IMR-90 (cell line): ENCODE measurements around the gene SPECC1L. TPM values are rescaled to one million over a fixed set of nuclear protein-coding genes. Genes with fewer than 3 reads are reported as not detected.

Experiments used
- ATAC-seq: fragments of 200-7000 bp; cut with Tn5 transposase; 2 replicates; pipeline ENCODE4 v1.9.1; 2020; ENCODE audit warnings: low read depth, mild to moderate bottlenecking, moderate library complexity
- BruUV-seq: library from RNA; stranded (reverse); fragments of 400-500 nt; replicated peaks from 2 replicates; lab custom pipeline; 2021; lab: Mats Ljungman, UMichigan
- CTCF ChIA-PET: fragments of 300-600 bp; formaldehyde crosslinking; extraction: SDS; loops from one replicate; lab custom pipeline; 2021; ENCODE audit warnings: antibody characterized with exemption; lab: Yijun Ruan, JAX
- POLR2A ChIA-PET: fragments of 300-600 bp; sonication (Branson Sonifier 250); formaldehyde crosslinking; loops from one replicate; lab custom pipeline; 2022; ENCODE audit warnings: antibody characterized with exemption; ENCODE audit not compliant: unreplicated experiment; lab: Charles Lee
- DNase-seq: peaks from one replicate; pipeline ENCODE4 v3.0.0; 2013
- H2AFZ ChIP-seq: replicated peaks from 2 replicates; pipeline ENCODE3; 2013; ENCODE audit warnings: low read length, mild to moderate bottlenecking; ENCODE audit not compliant: poor library complexity
- H2AK5ac ChIP-seq: 2 replicates; pipeline ENCODE4 v1.6.1; 2013; ENCODE audit warnings: low read depth, low read length, inconsistent platforms
- H2AK9ac ChIP-seq: replicated peaks from 2 replicates; pipeline ENCODE3; 2013; ENCODE audit warnings: mild to moderate bottlenecking, low read depth, low read length, moderate library complexity; ENCODE audit not compliant: poor library complexity
- H2BK120ac ChIP-seq: 2 replicates; pipeline ENCODE4 v1.6.1; 2013; ENCODE audit warnings: low read depth, low read length, inconsistent platforms
- H2BK15ac ChIP-seq: 3 replicates; pipeline ENCODE4 v1.6.1; 2013; ENCODE audit warnings: low read depth, low read length, inconsistent platforms
- H2BK20ac ChIP-seq: 2 replicates; pipeline ENCODE4 v1.6.1; 2013; ENCODE audit warnings: low read depth, mild to moderate bottlenecking, inconsistent platforms, low read length, moderate library complexity
- H2BK5ac ChIP-seq: 2 replicates; pipeline ENCODE4 v1.6.1; 2013; ENCODE audit warnings: mild to moderate bottlenecking, low read depth, low read length, inconsistent platforms; ENCODE audit not compliant: poor library complexity, severe bottlenecking
- H3K14ac ChIP-seq: replicated peaks from 2 replicates; pipeline ENCODE4 v1.6.1; 2013; ENCODE audit warnings: low read depth, low read length, inconsistent platforms
- H3K18ac ChIP-seq: 2 replicates; pipeline ENCODE4 v1.6.1; 2013; ENCODE audit warnings: low read depth, low read length, control low read depth
- H3K23ac ChIP-seq: 2 replicates; pipeline ENCODE4 v1.6.1; 2013; ENCODE audit warnings: low read depth, low read length, inconsistent platforms
- H3K27ac ChIP-seq: 2 replicates; pipeline ENCODE4 v1.5.1; 2013; ENCODE audit warnings: mild to moderate bottlenecking, control low read depth, low read length; ENCODE audit not compliant: insufficient read depth
- H3K27me3 ChIP-seq: 2 replicates; pipeline ENCODE4 v1.6.1; 2013; ENCODE audit warnings: low read length; ENCODE audit not compliant: control insufficient read depth, insufficient read depth
- H3K36me3 ChIP-seq: 2 replicates; pipeline ENCODE4 v1.6.1; 2013; ENCODE audit warnings: low read length, mixed read lengths; ENCODE audit not compliant: control insufficient read depth, insufficient read depth
- H3K4ac ChIP-seq: 2 replicates; pipeline ENCODE4 v1.6.1; 2013; ENCODE audit warnings: low read depth, low read length, inconsistent platforms
- H3K4me1 ChIP-seq: 2 replicates; pipeline ENCODE4 v1.6.1; 2013; ENCODE audit warnings: low read length, mixed read lengths; ENCODE audit not compliant: control insufficient read depth, insufficient read depth
- H3K4me2 ChIP-seq: 2 replicates; pipeline ENCODE4 v1.6.1; 2013; ENCODE audit warnings: low read depth, mild to moderate bottlenecking, control low read depth, low read length, moderate library complexity
- H3K4me3 ChIP-seq: 2 replicates; pipeline ENCODE4 v1.5.1; 2013; ENCODE audit warnings: low read depth, mild to moderate bottlenecking, control low read depth, low read length, moderate library complexity; ENCODE audit not compliant: insufficient read depth
- H3K56ac ChIP-seq: 2 replicates; pipeline ENCODE4 v1.6.1; 2013; ENCODE audit warnings: low read length, inconsistent platforms; ENCODE audit not compliant: insufficient read depth; ENCODE audit errors: extremely low read depth
- H3K79me1 ChIP-seq, 2 experiments: 2 replicates each; pipeline ENCODE4 v1.6.1; 2013; ENCODE audit warnings: low read length in 2 of 2, inconsistent platforms in 1 of 2, low read depth in 1 of 2
- H3K9ac ChIP-seq: 2 replicates; pipeline ENCODE4 v1.6.1; 2013; ENCODE audit warnings: low read depth, low read length, control low read depth
- H3K9me1 ChIP-seq: 2 replicates; pipeline ENCODE4 v1.6.1; 2013; ENCODE audit warnings: low read length, inconsistent platforms; ENCODE audit not compliant: insufficient read depth
- H3K9me3 ChIP-seq: 2 replicates; pipeline ENCODE4 v1.6.1; 2013; ENCODE audit warnings: low read length; ENCODE audit not compliant: control insufficient read depth, insufficient read depth
- H4K20me1 ChIP-seq: 2 replicates; pipeline ENCODE4 v1.6.1; 2013; ENCODE audit warnings: low read length, inconsistent platforms; ENCODE audit not compliant: insufficient read depth
- H4K5ac ChIP-seq: 2 replicates; pipeline ENCODE4 v1.6.1; 2013; ENCODE audit warnings: mild to moderate bottlenecking, low read depth, low read length, control low read depth
- H4K8ac ChIP-seq, 2 experiments: 2 replicates each; pipeline ENCODE4 v1.6.1; 2013; ENCODE audit warnings: low read depth in 2 of 2, low read length in 2 of 2, control low read depth in 1 of 2, inconsistent platforms in 1 of 2
- H4K91ac ChIP-seq: 2 replicates; pipeline ENCODE4 v1.6.1; 2013; ENCODE audit warnings: low read depth, low read length, inconsistent platforms; ENCODE audit not compliant: insufficient read depth
- CEBPB ChIP-seq: IDR thresholded peaks from 2 replicates; pipeline ENCODE4 v1.6.1; 2012; ENCODE audit warnings: low read depth, low read length, improper control_type of control experiment
- FOS ChIP-seq: fragments of 150-350 bp; IDR thresholded peaks from 2 replicates; pipeline ENCODE4 v1.6.1; 2016; ENCODE audit warnings: low read depth, low read length
- MAZ ChIP-seq: IDR thresholded peaks from 2 replicates; pipeline ENCODE4 v1.6.1; 2012; ENCODE audit warnings: low read depth, mild to moderate bottlenecking, low read length, improper control_type of control experiment, moderate library complexity, borderline replicate concordance
- NFE2L2 ChIP-seq: fragments of 150-350 bp; IDR thresholded peaks from 2 replicates; pipeline ENCODE4 v1.6.1; 2016; ENCODE audit warnings: low read depth, mild to moderate bottlenecking, low read length
- POLR2A ChIP-seq: IDR thresholded peaks from 2 replicates; pipeline ENCODE4 v1.6.1; 2012; ENCODE audit warnings: mild to moderate bottlenecking, low read depth, low read length
- SMC3 ChIP-seq: fragments of 150-350 bp; IDR thresholded peaks from 2 replicates; pipeline ENCODE4 v1.6.1; 2016; ENCODE audit warnings: low read depth, mild to moderate bottlenecking, antibody characterized with exemption, low read length, moderate library complexity
- WGBS, 2 experiments: methylation state at CpG; one replicate each; pipeline versions ENCODE4 v1.1.5 to v1.1.7; 2013; ENCODE audit warnings: missing lambda C conversion rate in 2 of 2; ENCODE audit not compliant: insufficient read length in 1 of 2; ENCODE audit errors: extremely low coverage in 2 of 2; 5-methylcytosine and 5-hydroxymethylcytosine counted together
- dilution Hi-C: fragments of 300-500 bp; cut with HindIII; formaldehyde crosslinking; loops from one replicate; pipeline ENCODE4 v1.14.3; 2018; ENCODE audit warnings: low sequenced_read_pairs; ENCODE audit not compliant: unreplicated experiment
- in situ Hi-C: fragments of 300-500 bp; cut with MboI; formaldehyde crosslinking; loops from 3 replicates; pipeline ENCODE4 v1.14.3; 2019; ENCODE audit warnings: low sequenced_read_pairs, inconsistent platforms, mixed read lengths
- intact Hi-C: fragments of 100-400 bp; cut with micrococcal nuclease; formaldehyde crosslinking; loops from 2 replicates; pipeline ENCODE4 v1.10.0; 2022
- polyA plus RNA-seq, 3 experiments: library from polyadenylated mRNA; depleted of rRNA; stranded (reverse); fragments of >200 nt; gene quantifications; 2 replicates each; pipeline ENCODE4 v1.2.3, GENCODE V29; 2012; ENCODE audit warnings: low replicate concordance in 1 of 3
- total RNA-seq: library from RNA; depleted of rRNA; stranded (reverse); fragments of >200 nt; gene quantifications from 2 replicates; pipeline ENCODE4 v1.2.3, GENCODE V29; 2012
- TF ChIP-seq, protein P1 (sequence below): conservative IDR thresholded peaks from 2 replicates; pipeline ENCODE4 v1.5.1; 2012; ENCODE audit warnings: mild to moderate bottlenecking, low read depth, low read length, improper control_type of control experiment
- TF ChIP-seq, protein P2 (sequence below): fragments of 150-350 bp; IDR thresholded peaks from 2 replicates; pipeline ENCODE4 v1.6.1; 2017; ENCODE audit warnings: mild to moderate bottlenecking, antibody characterized with exemption, low read length, low read depth

Gene SPECC1L
- total and polyA plus RNA-seq, 2 of the 4 experiments (the other 2 are of a cell fraction), result 18.7 to 44.1 TPM

DNA sequence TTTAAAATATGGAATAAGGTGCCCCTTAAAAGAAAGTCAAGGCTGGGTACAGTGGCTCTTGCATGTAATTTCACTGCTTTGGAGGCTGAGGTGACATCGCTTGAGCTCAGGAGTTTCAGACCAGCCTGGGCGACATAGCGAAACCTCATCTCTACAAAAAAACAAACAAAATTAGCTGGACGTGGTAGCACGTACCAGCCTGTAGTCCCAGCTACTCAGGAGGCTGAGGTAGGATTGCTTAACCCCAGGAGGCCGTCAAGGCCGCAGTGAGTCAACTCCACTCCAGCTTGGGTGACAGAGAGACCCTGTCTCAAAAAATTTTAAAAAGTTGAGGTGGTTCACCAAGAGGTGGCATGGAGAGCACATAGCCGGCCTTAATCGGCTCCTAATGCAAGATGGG is 139.1 kb downstream of the SPECC1L start:
- 90% methylated on average over 7 of the region's 9 CpGs; no CpG with 5 or more reads in 1 of the 2 experiments for WGBS, 2 experiments
- H2AK9ac ChIP-seq, result peak overlapping the region; percentile 62
- no peak overlapping the region for H2BK20ac ChIP-seq
- dilution Hi-C loops, result no loop called here
- peaks cover 17% of the 10 kb centered on the region; the same call in 1 of the 2 replicates for H3K36me3 ChIP-seq
- no TSS peak for BruUV-seq
- no peak overlapping the region for H3K56ac ChIP-seq
- H3K27me3 ChIP-seq, result no peaks in the 10 kb centered on the region
- no peak overlapping the region for H2BK120ac ChIP-seq
- H3K23ac ChIP-seq, result peak overlapping the region; percentile 2; the same call in 1 of the 2 replicates
- 0 out of 2 replicates have a peak overlapping the region, but pooled peaks have one; percentile 26 for H3K4ac ChIP-seq
- peaks cover 27% of the 10 kb centered on the region for H3K4me1 ChIP-seq
- in situ Hi-C loops, result no loop called here
- H3K14ac ChIP-seq, result 0 out of 2 replicates have a peak overlapping the region, but pooled peaks have one; percentile 10
- H3K79me1 ChIP-seq, result peaks cover 47 to 77% of the 10 kb centered on the region in 2 experiments
- H3K9ac ChIP-seq, result no peak overlapping the region
- peaks cover 22% of the 10 kb centered on the region for H4K20me1 ChIP-seq
- no peak overlapping the region for H2AFZ ChIP-seq
- no peaks in the 10 kb centered on the region for H3K9me3 ChIP-seq
- H3K4me3 ChIP-seq, result no peak overlapping the region
- H4K8ac ChIP-seq, result no peak overlapping the region
- H2AK5ac ChIP-seq, result no peak overlapping the region
- no peak overlapping the region for H3K4me2 ChIP-seq
- POLR2A ChIA-PET, result no interaction called here
- DNase-seq (no peak), ATAC-seq (no peak; the same call in 1 of the 2 replicates)
- intact Hi-C loops, result no loop called here
- no peak overlapping the region for H2BK5ac ChIP-seq
- no peak overlapping the region for H2BK15ac ChIP-seq
- no peak overlapping the region for H3K18ac ChIP-seq
- H3K9me1 ChIP-seq, result peaks cover 44% of the 10 kb centered on the region
- no peak overlapping the region for H4K91ac ChIP-seq
- no peak for TF ChIP-seq NFE2L2
- TF ChIP-seq CEBPB, result peak; percentile 57
- TF ChIP-seq, protein P1, sequence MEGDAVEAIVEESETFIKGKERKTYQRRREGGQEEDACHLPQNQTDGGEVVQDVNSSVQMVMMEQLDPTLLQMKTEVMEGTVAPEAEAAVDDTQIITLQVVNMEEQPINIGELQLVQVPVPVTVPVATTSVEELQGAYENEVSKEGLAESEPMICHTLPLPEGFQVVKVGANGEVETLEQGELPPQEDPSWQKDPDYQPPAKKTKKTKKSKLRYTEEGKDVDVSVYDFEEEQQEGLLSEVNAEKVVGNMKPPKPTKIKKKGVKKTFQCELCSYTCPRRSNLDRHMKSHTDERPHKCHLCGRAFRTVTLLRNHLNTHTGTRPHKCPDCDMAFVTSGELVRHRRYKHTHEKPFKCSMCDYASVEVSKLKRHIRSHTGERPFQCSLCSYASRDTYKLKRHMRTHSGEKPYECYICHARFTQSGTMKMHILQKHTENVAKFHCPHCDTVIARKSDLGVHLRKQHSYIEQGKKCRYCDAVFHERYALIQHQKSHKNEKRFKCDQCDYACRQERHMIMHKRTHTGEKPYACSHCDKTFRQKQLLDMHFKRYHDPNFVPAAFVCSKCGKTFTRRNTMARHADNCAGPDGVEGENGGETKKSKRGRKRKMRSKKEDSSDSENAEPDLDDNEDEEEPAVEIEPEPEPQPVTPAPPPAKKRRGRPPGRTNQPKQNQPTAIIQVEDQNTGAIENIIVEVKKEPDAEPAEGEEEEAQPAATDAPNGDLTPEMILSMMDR, result no peak
- TF ChIP-seq, protein P2, sequence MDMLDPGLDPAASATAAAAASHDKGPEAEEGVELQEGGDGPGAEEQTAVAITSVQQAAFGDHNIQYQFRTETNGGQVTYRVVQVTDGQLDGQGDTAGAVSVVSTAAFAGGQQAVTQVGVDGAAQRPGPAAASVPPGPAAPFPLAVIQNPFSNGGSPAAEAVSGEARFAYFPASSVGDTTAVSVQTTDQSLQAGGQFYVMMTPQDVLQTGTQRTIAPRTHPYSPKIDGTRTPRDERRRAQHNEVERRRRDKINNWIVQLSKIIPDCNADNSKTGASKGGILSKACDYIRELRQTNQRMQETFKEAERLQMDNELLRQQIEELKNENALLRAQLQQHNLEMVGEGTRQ, result no peak
- TF ChIP-seq MAZ, result no peak
- TF ChIP-seq SMC3, result no peak
- no peak for TF ChIP-seq POLR2A
- TF ChIP-seq FOS, result no peak
- CTCF ChIA-PET, result no interaction called here
- no peak overlapping the region for H3K27ac ChIP-seq
- H4K5ac ChIP-seq, result no peak overlapping the region
